Epithelial cell of esophagus (primary cell): ENCODE results near the gene PRKAR2B.
A peak's percentile ranks its signal among the peaks of the same experiment; 100 is the strongest.
"Not testable (repeated sequence)": the region's sequence is repeated elsewhere in the genome, so short reads cannot be mapped to it uniquely, and the experiment has no call there.

Source experiments
- DNase-seq: peaks from one replicate; pipeline ENCODE4 v3.0.0; 2010; ENCODE audit warnings: low read depth
- H3K4me3 ChIP-seq: 2 replicates; pipeline ENCODE4 v1.5.1; 2011; ENCODE audit warnings: mild to moderate bottlenecking, low read length, control low read depth
- TF ChIP-seq, protein P1 (sequence below): IDR thresholded peaks from 2 replicates; pipeline ENCODE4 v1.5.1; 2011; ENCODE audit warnings: low read depth, mild to moderate bottlenecking, low read length, control low read depth, inconsistent platforms; ENCODE audit not compliant: insufficient read depth; ENCODE audit errors: missing control alignments

PRKAR2B gene

DNA sequence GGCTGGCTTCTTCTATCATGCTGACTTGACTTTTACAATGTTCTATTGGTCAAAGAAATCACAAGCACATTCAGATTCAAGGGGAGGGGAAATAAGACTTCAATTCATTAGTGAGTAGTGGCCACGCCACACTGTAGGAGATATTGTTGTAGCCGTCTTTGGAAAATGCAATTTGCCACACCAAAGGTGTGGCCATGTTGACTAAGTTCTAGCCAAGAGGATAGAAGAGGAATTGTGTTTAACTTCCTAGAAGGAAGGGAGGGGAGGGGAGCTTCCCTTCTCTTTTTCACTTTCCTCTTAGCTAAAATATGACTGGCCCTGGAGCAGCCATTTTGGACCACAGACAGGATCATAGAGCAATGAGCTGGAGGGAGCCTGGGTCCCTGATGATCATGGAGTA is 3.4 kb upstream of the PRKAR2B start:
- DNase-seq = no peak
- no peak overlapping the region for H3K4me3 ChIP-seq
- TF ChIP-seq, protein P1, sequence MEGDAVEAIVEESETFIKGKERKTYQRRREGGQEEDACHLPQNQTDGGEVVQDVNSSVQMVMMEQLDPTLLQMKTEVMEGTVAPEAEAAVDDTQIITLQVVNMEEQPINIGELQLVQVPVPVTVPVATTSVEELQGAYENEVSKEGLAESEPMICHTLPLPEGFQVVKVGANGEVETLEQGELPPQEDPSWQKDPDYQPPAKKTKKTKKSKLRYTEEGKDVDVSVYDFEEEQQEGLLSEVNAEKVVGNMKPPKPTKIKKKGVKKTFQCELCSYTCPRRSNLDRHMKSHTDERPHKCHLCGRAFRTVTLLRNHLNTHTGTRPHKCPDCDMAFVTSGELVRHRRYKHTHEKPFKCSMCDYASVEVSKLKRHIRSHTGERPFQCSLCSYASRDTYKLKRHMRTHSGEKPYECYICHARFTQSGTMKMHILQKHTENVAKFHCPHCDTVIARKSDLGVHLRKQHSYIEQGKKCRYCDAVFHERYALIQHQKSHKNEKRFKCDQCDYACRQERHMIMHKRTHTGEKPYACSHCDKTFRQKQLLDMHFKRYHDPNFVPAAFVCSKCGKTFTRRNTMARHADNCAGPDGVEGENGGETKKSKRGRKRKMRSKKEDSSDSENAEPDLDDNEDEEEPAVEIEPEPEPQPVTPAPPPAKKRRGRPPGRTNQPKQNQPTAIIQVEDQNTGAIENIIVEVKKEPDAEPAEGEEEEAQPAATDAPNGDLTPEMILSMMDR = no peak

DNA sequence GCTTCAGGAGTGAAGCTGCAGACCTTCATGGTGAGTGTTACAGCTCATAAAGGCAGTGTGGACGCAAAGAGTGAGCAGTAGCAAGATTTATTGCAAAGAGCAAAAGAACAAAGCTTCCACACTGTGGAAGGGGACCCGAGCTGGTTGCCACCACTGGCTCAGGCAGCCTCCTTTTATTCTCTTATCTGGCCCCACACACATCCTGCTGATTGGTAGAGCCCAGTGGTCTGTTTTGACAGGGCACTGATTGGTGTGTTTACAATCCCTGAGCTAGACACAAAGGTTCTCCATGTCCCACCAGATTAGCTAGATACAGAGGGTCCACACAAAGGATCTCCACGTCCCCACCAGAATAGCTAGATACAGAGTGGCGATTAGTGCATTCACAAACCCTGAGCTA is 2.7 kb upstream of the PRKAR2B start:
- H3K4me3 ChIP-seq, DNase-seq: not testable (repeated sequence)

DNA sequence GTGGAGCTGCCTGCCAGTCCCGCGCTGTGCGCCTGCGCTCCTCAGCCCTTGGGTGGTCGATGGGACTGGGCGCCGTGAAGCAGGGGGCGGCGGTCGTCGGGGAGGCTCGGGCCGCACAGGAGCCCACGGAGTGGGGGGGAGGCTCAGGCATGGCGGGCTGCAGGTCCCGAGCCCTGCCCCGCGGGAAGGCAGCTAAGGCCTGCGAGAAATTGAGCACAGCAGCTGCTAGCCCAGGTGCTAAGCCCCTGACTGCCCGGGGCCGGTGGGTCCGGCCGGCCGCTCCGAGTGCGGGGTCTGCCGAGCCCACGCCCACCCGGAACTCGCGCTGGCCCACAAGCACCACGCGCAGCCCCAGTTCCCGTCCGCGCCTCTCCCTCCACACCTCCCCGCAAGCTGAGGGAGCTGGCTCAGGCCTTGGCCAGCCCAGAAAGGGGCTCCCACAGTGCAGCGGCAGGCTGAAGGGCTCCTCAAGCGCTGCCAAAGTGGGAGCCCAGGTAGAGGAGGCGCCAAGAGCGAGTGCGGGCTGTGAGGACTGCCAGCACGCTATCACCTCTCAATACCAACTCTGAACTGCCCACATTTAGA is 2.1 kb upstream of the PRKAR2B start:
- not testable (repeated sequence) for DNase-seq, H3K4me3 ChIP-seq

DNA sequence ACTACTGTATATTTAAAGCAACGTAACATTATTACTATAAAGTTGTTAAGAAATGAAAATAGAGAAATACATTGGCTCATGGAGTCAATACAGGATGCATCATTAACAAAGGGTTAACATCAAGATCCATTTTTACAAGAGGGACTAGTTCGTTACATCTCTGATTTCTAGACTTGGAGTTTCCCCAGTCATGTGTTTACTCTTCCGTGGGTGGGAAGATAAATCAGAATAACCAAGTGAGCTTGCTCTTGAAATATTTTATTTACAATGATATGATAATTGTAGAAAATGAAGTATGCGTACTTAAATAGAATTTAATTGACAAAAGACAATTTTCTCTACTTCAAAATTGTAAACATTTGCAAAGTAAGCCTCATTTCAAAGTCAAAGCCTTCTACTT is 1.0 kb upstream of the PRKAR2B start:
- DNase-seq = no peak
- TF ChIP-seq, protein P1 = no peak
- no peak overlapping the region for H3K4me3 ChIP-seq

DNA sequence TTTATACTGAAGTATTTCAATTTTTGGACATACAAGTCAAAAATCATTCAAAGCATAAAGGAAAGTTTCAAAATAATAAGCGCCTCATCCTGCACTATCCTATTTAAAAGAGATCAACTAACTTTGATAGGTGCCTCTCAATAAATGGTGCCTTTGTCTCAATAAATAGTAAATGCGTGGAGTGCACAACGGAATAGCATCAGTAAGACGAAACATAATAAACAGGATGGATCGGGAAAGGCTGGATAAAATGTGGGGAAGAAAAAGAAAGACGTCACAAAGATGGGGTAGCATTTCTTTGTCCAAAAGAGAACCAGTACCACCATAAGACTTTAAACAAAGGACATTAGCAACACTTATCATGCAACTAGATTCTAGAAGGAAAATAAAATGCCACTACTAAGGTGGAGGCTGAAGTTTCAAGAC is 571 bp upstream of the PRKAR2B start:
- TF ChIP-seq, protein P1 = no peak
- no peak overlapping the region for H3K4me3 ChIP-seq
- DNase-seq = no peak

DNA sequence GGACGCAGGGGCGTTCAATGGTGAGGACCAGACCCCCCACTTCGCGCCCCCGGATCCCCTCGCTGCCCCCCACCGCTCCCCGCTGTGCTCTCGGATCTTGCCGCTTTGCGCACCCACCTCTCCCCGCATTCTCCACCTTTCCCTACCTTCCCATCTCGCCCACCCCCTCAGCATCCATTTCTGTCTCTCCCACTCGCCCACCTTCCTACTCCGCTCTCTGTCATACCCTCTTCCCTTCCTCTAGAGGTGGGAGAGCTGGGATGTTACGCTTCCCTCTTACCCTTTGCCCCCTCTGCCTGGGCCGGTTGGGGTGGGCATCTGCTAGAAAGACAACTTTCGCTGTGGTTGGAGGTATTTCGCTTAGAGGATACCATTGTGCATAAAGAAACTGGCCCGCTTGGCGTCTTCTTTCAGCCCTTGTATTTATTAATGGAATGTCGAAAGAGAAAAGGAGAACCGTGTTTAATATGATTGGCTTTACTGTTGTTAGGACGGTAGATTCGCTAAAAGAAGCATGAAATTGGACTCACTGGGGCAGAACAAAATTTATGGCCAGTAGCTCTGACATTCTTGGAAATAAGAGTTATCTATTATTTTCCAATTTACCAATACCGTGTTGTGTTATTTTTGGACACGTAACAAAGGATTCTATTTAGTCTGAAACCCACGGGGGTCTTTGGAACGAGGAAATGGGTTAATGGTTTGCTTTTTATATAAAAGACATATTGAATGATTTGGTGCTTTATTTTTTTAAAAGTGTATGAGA is 873 bp downstream of the PRKAR2B start:
- TF ChIP-seq, protein P1 = no peak
- no peak for DNase-seq

DNA sequence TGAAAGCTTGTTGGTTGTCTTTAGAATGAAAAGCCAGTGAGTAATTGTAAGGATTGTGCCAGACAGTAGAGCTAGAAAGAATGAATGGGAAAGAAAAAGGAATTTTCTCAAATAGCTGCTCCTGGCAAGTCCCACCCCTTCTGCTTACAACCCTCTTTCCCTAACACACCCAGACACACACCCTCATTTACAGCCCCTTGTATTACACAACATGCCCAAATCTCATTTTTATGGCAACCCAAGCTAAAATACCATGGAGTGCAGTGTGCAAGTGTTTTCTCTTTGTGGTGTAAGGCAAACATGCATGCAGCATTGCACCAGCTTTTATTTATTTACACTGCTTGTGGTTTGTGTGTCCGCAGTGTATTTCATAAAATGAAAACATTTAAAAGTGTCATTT is 1.5 kb downstream of the PRKAR2B start:
- TF ChIP-seq, protein P1 = no peak
- DNase-seq = no peak
- no peak overlapping the region for H3K4me3 ChIP-seq

More for the DNA sequence above, 873 bp downstream of the PRKAR2B start:
- H3K4me3 ChIP-seq = peak overlapping the region; percentile 28
